ENCODE data around the gene KSR2. TPM values are rescaled to one million over a fixed set of nuclear protein-coding genes. Genes with fewer than 3 reads are reported as not detected.

The KSR2 gene
- total RNA-seq, 2 donors from 2014 or later = 1.1 to 2.0 TPM

- no peak overlapping the region for H3K27ac ChIP-seq (ENCODE audit: low read depth, low read length)
- H3K4me1 ChIP-seq (ENCODE audit: control insufficient read depth, insufficient read depth, low read length) = no peaks in the 10 kb centered on the region
- H3K4me3 Mint-ChIP-seq = no peak overlapping the region
- peak; percentile 40 for DNase-seq
- TF ChIP-seq CTCF (conservative IDR thresholded peaks at IDR 0.05) = no peak
- peaks cover 11% of the 10 kb centered on the region for H3K27me3 Mint-ChIP-seq (ENCODE audit: insufficient read depth)
- H3K27me3 ChIP-seq (ENCODE audit: control insufficient read depth, insufficient read depth, low read length, poor library complexity, severe bottlenecking) = no peaks in the 10 kb centered on the region
- no peak overlapping the region for H3K27ac Mint-ChIP-seq
- H3K4me1 Mint-ChIP-seq = no peaks in the 10 kb centered on the region
- no peaks in the 10 kb centered on the region for H3K9me3 ChIP-seq (ENCODE audit: control insufficient read depth, low read length)
- H3K9ac ChIP-seq (ENCODE audit: extremely low read depth, low read length, poor library complexity, severe bottlenecking) = no peak overlapping the region
- H3K9me3 Mint-ChIP-seq = no peaks in the 10 kb centered on the region
- 86 to 91% methylated on average over 7 to 14 of the region's 14 CpGs for WGBS, 2 experiments (ENCODE audit: insufficient coverage in 1 of 2, insufficient read length in 1 of 2)
- no peaks in the 10 kb centered on the region for H3K36me3 ChIP-seq (ENCODE audit: control insufficient read depth, insufficient read depth, low read length)
- no peak overlapping the region for H3K4me3 ChIP-seq (ENCODE audit: low read length)
- H3K36me3 Mint-ChIP-seq (ENCODE audit: low read depth) = no peaks in the 10 kb centered on the region
These were observed 441.9 kb downstream of the KSR2 start for GRCh38 chr12:117526757-117527478.

- Mint-ChIP-seq H3K4me1 (no peaks in the 10 kb centered on the region), H3K27ac (no peak overlapping the region), H3K4me3 (no peak overlapping the region), H3K9me3 (no peaks in the 10 kb centered on the region), H3K36me3 (ENCODE audit: low read depth) (no peaks in the 10 kb centered on the region), H3K27me3 (ENCODE audit: insufficient read depth) (peaks cover 2% of the 10 kb centered on the region)
- Histone ChIP-seq H3K27me3 (ENCODE audit: control insufficient read depth, insufficient read depth, low read length, poor library complexity, severe bottlenecking) (no peaks in the 10 kb centered on the region), H3K27ac (ENCODE audit: low read depth, low read length) (peak overlapping the region; percentile 19), H3K9me3 (ENCODE audit: control insufficient read depth, low read length) (no peaks in the 10 kb centered on the region), H3K9ac (ENCODE audit: extremely low read depth, low read length, poor library complexity, severe bottlenecking) (no peak overlapping the region), H3K4me3 (ENCODE audit: low read length) (no peak overlapping the region), H3K4me1 (ENCODE audit: control insufficient read depth, insufficient read depth, low read length) (no peaks in the 10 kb centered on the region), H3K36me3 (ENCODE audit: control insufficient read depth, insufficient read depth, low read length) (no peaks in the 10 kb centered on the region)
- DNase-seq = peak; percentile 44
- 84 to 89% methylated on average over 4 of the region's 4 CpGs for WGBS, 2 experiments (ENCODE audit: insufficient coverage in 1 of 2, insufficient read length in 1 of 2)
- no peak for TF ChIP-seq CTCF (conservative IDR thresholded peaks at IDR 0.05)
These were observed 443.0 kb downstream of the KSR2 start for GRCh38 chr12:117525766-117526165.

GRCh38 chr12:117524806-117525205 lies 444.0 kb downstream of the KSR2 start:
- Mint-ChIP-seq H3K27ac (no peak overlapping the region), H3K4me1 (no peaks in the 10 kb centered on the region)

More at GRCh38 chr12:117524806-117525205, 444.0 kb downstream of the KSR2 start:
- DNase-seq = peak; percentile 24
- Histone ChIP-seq H3K27ac (ENCODE audit: low read depth, low read length) (no peak overlapping the region), H3K9ac (ENCODE audit: extremely low read depth, low read length, poor library complexity, severe bottlenecking) (no peak overlapping the region), H3K27me3 (ENCODE audit: control insufficient read depth, insufficient read depth, low read length, poor library complexity, severe bottlenecking) (no peaks in the 10 kb centered on the region), H3K9me3 (ENCODE audit: control insufficient read depth, low read length) (no peaks in the 10 kb centered on the region), H3K36me3 (ENCODE audit: control insufficient read depth, insufficient read depth, low read length) (no peaks in the 10 kb centered on the region), H3K4me3 (ENCODE audit: low read length) (no peak overlapping the region), H3K4me1 (ENCODE audit: control insufficient read depth, insufficient read depth, low read length) (no peaks in the 10 kb centered on the region)
- H3K27me3 Mint-ChIP-seq (ENCODE audit: insufficient read depth) = peaks cover 6% of the 10 kb centered on the region
- no peaks in the 10 kb centered on the region for H3K36me3 Mint-ChIP-seq (ENCODE audit: low read depth)
- no peak overlapping the region for H3K4me3 Mint-ChIP-seq
- WGBS, 2 experiments (ENCODE audit: insufficient coverage in 1 of 2, insufficient read length in 1 of 2) = 89 to 94% methylated on average over 11 to 17 of the region's 17 CpGs
- H3K9me3 Mint-ChIP-seq = no peaks in the 10 kb centered on the region
- TF ChIP-seq CTCF (conservative IDR thresholded peaks at IDR 0.05) = no peak

Data from endodermal cell (in vitro differentiated cells).